GM21576 (cell line): ENCODE results near the gene KRT5.
"Not testable (repeated sequence)": the region's sequence is repeated elsewhere in the genome, so short reads cannot be mapped to it uniquely, and the experiment has no call there.

Experiments
- ATAC-seq: cut with Tn5 transposase; IDR thresholded peaks from one replicate; pipeline ENCODE4 v1.9.1; 2021; ENCODE audit warnings: mild to moderate bottlenecking, moderate library complexity; ENCODE audit not compliant: unreplicated experiment

Gene KRT5

DNA sequence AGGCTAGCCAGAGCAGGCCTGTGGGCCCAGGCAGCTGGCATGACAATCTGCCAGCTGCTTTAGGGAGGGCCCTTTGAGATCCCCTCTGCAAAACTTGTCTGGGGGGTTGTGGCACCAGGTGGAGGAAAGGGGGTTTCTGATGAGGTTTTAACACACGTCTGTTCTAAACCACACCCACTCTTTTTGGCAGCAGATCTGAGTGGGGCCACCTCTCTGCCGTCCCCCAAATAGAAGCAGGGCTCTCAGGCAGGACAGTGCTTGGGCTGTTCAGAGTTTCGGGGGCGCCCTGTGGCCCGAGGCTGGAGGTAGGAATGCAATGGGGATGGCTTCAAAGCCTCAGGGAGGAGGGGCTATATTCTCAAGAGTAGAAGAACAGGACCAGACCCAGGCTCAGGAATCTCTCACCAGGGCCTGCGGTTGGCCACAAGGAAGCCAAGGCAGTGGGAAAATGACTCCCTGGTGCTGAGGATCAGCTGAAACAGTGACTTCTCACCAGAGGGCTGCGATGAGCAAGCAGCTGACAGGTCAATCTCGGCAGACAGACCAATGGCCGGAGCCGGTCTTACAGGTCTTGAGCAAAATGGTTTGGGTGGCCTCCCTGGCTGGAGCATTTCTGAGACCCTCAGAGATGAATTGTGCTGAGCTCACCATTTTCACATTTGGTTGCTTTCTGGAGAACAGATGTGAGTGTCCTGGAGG lies 1.5 kb upstream of the KRT5 start:
- ATAC-seq = no peak

DNA sequence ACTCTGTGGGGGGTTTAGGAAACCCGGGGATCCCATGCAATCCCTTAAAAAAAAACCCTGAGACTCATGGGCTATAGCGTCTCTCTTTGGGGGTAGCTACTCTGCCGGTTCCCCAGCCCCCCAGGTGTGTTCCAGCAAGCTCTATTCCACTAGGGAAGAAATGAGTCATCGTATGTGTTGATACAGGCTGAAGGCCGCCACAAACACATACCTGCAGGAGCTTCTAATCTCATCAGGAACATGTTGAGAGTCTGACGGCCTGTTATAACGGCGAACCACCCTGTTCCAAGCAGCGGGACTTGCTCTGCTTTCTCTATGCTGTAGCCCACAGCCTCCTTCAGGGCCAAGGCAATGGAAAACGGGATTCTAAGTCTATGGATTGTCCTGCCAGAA lies 977 bp upstream of the KRT5 start:
- ATAC-seq = no peak

DNA sequence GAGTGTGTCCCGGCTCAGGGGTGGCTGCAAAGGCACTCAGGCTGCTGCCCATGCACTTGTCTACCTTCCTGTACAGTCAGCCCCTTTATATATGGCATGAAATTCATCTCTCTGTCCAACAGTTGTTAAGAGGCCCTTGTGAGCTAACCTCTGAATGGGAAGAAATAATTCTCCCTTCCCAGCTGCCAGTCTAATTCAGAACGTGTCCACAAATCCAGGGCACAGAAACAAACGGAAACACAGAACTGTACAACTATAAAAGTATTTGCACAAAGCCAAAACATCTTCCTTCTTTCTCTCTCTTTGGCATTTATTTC lies 849 bp downstream of the KRT5 start:
- no peak for ATAC-seq

DNA sequence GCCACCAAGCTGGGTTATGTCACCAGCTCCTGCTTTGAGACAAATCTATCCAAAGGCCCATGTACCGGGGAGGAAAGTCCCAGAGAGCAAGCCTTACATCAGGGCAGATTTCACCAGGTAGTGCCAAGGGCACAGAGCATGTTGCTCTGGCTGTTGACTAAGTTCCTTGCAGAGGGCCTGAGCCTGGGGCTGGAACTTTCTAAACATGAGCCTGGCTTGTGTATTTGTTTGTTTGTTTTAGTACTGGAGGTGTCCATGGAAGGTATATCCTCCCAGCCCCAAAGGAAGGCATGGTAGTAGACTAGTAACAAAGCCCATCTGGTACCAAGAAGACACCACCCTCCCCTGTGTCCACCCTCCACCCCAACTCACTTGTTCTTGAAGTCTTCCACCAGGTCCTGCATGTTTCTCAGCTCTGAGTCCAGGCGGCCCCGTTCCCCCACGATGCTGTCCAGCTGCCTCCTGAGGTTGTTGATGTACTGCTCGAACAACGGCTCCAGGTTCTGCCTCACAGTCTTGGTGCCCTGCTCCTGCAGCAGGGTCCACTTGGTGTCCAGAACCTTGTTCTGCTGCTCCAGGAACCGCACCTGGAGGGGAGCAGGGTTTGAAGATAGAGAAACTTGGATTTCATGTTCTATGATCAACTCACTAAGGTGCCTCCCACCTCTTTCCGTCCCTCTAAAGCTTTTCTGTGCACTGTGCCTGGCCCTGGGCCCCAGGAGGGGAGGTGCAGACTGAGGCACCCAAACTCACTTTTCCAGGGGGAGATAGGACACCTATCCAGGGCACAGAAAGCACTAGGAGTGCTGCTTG lies 1.4 kb downstream of the KRT5 start:
- no peak for ATAC-seq

DNA sequence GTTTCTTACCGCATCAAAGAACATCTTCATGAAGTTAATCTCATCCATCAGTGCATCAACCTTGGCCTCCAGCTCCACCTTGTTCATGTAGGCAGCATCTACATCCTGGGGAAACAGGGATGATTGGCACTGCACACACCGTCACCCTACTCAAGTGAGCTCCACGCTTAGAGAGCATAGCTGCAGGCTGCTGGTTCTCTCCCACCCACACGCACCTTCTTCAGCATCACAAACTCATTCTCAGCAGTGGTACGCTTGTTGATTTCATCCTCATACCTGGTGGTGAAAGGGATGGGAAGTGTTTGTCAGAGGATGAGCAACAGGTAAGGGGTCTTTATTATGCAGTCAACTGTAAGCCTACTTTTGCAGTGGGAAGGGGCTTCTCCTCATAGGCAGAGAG lies 2.3 kb downstream of the KRT5 start:
- ATAC-seq = no peak

DNA sequence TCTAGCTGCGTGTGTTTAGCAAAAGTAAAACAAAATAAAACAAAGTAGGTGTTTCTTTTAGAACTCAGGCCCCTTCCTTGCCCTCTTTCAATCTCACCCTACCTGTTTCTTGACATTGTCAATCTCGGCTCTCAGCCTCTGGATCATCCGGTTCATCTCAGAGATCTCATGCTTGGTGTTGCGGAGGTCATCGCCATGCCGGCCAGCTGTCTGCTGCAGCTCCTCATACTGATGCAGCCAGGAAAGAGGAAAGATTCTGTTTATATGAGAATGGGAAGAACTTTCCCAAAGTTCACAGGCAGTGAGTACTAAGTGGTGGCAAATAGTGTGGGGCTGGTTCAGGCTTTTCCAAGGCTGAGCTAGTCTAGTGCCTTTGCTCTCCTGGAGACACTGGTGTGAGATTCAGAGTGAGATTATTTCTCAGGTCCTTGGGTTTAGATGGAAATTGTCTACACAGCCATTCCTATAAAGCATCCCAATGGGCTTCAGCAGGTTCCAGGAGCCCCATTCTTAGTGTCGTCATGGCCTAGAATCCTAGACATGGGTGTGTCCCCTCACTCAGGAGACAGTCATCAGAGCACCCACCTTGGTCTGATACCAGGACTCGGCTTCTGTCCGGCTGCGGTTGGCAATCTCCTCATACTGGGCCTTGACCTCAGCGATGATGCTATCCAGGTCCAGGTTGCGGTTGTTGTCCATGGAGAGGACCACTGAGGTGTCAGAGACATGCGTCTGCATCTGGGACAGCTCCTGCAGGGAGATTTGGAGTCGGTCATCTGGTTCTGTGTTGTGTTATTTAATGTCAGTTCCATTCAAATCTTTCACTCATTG lies 3.0 kb downstream of the KRT5 start:
- no peak for ATAC-seq

DNA sequence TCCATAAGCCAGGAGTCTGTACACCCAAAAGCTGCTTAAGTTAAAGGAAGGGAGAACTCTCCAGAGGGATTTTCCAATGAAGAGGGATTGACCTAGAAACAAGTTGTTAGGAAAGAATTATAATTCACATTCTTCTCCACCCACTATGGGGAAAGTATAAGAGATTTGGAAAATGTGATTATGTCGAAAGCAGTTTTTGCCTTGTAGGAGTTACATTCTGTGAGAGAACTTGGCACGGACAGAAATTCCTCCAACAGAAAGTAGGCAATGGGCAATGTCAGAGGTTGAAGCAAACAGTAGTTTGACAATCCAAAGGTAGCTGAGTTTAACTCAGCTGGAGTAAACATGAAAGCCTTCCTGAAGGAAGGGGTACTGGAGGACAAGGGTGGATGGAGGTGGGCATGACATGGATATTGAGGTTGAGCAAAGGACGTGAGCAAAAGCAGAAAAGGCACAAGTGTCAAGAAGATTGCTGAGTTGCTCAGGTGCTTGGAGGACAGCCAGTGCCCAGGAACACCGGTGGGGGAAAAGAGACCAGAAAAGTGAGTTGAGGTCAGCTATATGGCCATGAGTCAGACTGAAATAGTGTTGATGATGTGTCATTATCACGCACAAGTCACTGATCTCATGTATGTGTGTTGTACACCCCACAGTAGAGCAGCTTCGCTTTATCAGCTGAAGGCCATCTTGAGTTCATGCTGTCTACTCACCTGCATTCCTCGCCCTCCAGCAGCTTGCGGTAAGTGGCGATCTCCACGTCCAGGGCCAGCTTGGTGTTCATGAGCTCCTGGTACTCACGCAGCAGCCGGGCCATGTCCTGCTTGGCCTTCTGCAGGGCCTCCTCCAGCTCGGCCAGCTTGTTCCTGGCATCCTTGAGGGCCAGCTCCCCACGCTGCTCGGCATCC lies 4.0 kb downstream of the KRT5 start:
- no peak for ATAC-seq

DNA sequence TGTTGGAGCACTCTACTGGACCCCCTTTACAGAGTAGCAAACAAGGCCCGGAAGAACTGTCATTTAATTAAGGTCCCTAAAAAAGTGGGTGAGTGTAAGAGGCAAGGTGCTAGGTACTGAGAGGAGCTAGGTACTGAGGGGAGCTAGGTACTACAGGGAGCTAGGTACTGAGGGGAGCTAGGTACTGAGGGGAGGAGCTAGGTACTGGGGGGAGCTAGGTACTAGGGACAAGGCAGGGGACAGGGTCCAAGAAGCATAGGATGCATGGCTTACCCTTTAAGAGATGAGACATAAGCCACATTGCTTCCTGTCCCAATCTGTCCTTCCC lies 4.9 kb downstream of the KRT5 start:
- no peak for ATAC-seq

DNA sequence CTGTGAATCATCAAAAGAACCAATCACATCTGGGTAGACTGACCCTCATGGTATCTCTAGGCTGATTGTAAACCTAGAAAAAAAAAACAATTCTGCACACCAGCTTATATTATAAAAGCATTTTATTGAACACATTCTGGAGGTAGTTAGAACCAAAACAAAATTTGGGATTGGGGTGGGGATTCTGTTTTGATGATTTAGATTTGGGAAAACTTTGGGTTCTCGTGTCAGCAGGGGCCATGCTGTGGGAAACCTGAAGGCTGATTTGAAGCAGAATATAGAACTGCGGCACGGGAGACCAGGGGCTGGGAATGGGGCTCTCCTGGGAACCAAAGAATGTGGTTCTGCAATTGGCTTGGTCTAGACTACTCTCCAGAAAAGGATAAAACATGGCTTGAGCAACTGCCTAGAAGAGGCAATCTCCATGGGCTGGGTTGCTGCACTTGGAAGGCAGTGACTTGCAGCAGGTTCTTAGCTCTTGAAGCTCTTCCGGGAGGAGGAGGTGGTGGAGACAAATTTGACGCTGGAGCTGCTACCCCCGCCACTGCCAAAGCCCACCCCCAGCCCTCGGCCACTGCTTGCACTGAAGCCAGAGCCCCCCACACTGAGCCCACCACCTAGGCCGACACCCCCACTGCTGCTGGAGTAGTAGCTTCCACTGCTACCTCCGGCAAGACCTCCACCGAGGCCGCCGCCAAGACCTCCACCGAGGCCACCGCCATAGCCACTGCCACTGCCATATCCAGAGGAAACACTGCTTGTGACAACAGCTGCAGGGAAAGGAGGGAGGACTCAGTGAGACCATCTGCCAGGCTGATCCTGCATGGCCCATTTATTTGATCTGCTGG lies 5.5 kb downstream of the KRT5 start:
- no peak for ATAC-seq

DNA sequence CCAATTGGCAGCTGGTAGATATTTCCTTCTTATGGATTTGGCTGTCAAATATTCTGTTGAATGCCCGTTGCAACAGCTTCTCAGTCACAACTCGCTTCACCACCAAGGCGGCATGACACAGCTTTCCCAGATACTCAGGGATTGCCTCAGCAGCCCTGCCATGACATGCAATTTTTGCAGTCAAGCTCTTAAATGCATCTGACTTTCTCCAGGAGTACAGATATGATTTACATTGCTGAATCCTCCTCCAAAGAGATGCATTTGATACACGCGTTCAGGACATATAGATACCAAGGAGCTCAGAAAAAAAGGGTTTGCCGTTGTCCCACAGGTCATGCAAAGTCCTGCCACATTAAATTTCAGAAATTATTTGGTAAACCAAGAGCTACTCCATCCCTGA lies 6.5 kb downstream of the KRT5 start:
- no peak for ATAC-seq

DNA sequence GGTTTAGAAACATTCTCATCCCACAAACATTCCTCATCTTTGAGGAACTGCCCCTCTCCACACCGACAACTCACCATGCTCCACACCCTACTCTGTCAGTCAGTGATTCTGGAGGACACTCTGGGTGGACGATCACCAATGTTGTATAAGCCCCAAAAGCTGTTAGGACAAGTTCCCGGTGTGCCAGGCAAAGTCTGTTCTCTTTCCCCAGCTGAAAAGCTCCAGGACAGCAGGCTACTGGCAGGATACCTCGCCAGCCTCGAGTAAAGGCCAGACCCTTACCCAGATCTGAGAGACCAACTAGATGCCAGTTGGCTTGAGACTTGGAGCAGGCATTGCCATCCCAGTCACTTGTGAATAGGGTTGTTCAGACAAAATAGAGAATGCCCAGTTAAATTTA lies 12.0 kb downstream of the KRT5 start:
- ATAC-seq = no peak

DNA sequence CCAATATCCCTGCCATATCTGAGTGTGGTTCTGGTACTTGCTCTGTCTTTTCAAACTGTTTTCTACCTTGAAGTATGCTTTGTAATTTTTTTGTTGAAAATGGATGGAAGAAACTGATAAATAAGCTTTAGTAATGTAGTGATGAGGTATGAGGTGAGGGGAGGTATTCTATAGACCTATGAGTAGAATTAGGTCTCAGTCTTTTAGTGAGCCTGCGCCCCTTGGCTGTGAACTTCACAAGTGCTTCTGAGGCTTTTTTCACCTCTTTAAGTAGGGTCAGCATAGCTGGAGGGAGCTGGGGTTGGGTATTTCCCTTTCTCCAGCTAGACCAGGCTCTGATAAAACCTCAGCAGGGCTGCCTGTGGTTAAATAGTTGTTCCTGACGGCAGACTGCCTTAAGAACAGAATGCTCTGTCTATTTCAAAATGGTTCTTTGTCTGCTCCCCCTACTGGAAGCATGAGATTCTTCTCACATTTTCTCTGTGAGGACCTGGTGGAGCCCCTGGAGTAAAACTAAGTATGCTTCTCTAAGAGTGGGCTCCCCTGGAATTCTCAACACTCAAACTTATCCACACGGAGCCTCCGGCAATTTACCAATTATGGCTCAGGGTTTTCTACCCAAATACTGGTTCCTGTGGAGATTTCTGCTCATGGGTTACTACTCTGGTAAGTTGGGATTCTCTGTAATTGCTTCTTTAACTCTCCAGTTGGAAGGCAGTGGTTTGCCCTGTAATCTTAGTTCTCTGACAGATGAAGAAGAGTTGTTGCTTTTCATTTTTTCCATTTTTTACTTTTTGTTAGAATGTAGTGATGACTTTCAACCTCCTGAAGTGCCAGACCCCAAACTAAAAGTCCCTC lies 13.1 kb downstream of the KRT5 start:
- no peak for ATAC-seq

DNA sequence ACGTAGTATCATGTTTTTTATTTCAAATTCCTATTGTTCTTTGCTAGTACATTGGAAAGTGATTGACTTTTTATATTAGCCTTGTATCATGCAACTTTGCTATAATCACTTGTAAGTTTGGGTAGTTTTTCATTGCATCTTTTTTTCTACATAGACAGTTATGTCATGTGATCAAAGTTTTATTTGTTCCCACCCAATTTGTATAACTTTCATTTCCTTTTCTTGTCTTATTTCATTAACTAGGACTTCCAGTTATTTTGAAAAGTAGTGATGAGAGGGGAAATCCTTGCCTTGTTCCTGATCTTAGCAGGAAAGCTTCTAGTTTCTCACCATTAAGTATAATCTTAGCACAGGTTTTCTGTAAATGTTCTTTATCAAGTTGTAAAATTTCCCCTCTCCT lies 17.3 kb downstream of the KRT5 start:
- no peak for ATAC-seq

DNA sequence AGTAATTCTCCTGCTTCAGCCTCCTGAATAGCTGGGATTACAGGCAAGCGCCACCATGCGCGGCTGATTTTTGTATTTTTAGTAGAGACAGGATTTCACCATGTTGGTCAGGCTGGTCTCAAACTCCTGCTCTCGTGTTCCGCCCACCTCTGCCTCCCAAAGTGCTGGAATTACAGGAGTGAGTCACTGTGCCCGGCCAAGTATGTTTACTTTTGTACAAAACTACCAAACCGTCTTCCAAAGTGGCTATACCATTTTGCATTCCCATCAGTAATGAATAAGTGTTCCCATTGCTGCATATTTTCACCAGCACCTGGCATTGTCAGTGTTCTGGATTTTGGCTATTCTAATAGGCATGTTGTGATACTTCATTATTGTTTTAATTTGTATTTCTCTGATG lies 18.7 kb downstream of the KRT5 start:
- ATAC-seq = no peak

DNA sequence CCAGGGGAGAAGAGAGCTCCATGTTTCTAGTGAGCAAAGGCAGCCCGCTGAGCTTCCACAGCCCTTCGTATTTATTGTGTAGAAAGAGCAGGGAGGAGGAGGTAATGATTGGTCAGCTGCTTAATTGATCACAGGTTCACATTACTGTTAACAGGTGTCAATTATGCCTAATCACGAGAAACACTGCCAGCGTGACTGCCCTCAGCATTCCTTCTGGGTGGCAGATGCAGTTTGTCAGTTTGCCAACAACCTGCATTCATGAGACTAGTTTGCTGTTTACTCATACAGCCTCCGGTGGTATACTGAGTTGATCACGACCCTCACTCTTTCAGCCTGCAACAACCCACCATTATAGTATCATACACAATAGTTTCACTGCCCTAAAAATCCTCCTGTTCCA lies 19.6 kb downstream of the KRT5 start:
- ATAC-seq = not testable (repeated sequence)

DNA sequence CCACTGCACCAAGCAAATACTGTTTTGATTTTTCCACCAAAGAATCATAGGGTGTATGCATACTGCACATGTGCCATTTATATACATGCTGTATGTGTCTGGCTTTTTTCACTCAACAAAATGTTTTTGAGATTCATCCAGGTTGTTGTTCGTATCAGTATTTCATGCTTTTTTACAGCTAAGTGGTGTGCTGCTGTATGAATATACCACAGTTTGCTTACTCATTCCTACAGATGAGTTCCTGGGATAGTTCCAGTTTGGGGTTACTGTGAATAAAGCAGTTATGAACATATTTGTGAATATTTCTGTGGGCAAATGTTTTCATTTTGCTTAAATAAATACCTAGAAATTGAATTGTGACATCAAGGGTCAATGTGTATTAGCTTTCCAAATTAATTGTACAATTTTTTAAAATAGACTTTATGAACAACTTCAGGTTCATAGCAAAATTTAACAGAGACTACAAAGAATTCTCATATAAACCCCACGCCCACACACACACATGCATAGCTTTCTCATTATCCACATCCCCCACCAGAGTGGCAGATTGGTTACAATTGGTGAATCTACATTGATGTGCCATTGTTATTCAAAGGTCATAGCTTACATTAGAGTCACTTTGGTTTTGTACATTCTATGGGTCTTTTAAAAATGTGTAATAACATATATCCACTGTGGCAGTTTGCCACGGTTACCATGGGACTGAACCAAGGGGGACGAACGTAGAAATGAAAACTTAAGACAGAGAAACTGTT lies 20.2 kb downstream of the KRT5 start:
- ATAC-seq = no peak

DNA sequence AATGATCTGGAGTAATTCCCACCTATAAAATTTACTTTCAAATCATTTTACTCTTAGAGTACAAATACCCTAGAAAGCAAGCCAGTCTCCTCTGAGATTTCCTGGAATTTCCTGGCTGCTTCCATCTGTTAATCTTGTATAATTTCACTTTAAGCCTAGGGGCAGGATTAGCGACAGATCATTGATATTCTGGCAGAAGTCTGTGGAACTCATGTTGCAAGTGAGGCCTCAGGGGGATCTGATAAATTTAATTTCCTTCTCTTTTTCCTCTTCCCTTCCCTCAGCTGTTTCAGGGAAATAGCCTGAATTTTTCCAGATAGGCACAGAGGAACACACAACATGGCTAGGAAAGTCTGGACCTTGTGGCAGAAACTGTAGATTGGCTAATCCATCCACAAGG lies 21.2 kb downstream of the KRT5 start:
- no peak for ATAC-seq

DNA sequence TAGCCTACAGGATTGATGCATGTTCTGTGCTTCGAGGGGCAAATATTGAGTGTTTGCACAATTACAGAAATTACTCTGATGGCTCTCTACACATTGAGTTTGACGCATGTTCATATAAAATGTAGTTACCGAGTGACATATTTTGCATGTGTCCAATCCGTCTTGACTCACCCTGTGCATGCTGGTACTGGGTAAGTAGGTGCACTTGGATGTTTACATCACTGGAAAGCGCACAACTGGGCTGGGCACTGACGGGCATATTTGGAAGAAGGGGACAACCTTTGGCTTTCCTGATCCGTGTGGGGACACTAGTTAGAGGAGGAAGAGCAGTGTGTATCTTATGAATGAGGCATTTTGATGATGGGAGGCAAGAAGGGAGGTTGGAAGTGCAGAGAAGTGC lies 22.2 kb downstream of the KRT5 start:
- ATAC-seq = no peak
